ENCODE data around the gene OR2A5.
"Not testable (repeated sequence)": the region's sequence is repeated elsewhere in the genome, so short reads cannot be mapped to it uniquely, and the experiment has no call there.

Gene OR2A5

GRCh38 chr7:144048648-144049047 lies at the start of gene OR2A5:
OR2A5 (plus strand) TSS chr7:144048948; CDS start chr7:144050402, 1,454 bp downstream.
- no peak for DNase-seq (ENCODE audit: low read depth in 2 of 2, low spot score in 1 of 2)

- no peak for DNase-seq (ENCODE audit: low read depth in 2 of 2, low spot score in 1 of 2)
Measured at GRCh38 chr7:144000020-144000419, 48.7 kb upstream of the OR2A5 start, which contains the start of gene OR6B1. OR6B1 (plus strand) TSS chr7:144000320; CDS start chr7:144003997, 3,677 bp downstream.

GRCh38 chr7:144001543-144001942 lies 47.2 kb upstream of the OR2A5 start:
- no peak for DNase-seq (ENCODE audit: low read depth in 2 of 2, low spot score in 1 of 2)

- no peak for DNase-seq (ENCODE audit: low read depth in 2 of 2, low spot score in 1 of 2)
Measured at GRCh38 chr7:144004703-144005102, 44.0 kb upstream of the OR2A5 start.

DNA sequence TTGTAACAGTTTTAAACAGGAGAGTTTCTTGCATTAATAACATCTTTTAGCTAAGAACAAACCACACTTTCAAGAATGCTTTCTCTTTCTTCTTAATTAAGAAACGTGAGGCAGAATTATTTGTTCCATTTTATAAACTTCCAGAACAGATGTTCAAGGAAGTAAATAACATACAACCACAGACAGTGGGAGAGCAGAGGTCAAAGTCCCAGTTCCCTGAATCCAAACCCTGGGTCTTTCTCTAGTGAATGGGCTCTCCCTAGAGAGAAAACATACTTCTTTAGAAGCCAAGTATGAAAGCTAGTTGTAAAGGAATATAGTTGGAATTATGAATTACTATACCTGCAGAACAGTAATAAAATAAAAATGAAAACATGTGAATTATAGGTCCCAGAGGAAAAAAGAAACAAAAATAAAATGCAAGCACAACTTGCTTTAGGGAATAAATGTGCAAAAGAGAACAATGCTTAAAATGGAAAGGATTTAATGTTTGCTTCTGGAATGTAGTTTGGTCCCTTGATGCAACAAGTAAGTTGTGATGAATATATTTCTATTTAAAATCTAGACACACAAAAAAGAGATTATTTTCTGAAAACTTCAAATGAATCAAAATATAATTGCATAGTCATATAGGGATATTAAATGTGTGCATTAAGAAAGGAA lies 42.6 kb upstream of the OR2A5 start:
- no peak for DNase-seq (ENCODE audit: low read depth in 2 of 2, low spot score in 1 of 2)

- no peak for DNase-seq (ENCODE audit: low read depth in 2 of 2, low spot score in 1 of 2)
Measured at GRCh38 chr7:144006692-144007042, 42.1 kb upstream of the OR2A5 start.

- DNase-seq (ENCODE audit: low read depth in 2 of 2, low spot score in 1 of 2): no peak
Measured at GRCh38 chr7:144009361-144009760, 39.4 kb upstream of the OR2A5 start.

- not testable (repeated sequence) for DNase-seq (ENCODE audit: low read depth in 2 of 2, low spot score in 1 of 2)
Measured at GRCh38 chr7:144010061-144010460, 38.7 kb upstream of the OR2A5 start.

DNA sequence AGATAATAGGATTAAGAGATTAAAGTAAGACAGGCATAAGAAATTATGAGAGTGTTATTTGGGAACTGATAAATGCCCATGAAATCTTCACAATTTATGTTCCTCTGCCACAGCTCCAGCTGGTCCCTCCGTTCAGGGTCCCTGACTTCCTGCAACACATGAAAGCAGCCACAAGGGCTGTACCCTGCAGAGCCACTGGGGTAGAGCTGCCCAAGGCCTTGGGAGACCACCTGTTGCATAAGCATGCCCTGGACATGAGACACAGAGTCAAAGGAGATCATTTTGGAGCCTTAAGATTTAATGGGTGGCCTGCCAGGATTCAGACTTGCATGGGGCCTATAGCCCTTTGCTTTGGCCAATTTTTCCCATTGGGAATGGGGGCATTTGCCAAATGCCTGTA lies 37.9 kb upstream of the OR2A5 start:
- not testable (repeated sequence) for DNase-seq (ENCODE audit: low read depth in 2 of 2, low spot score in 1 of 2)

- no peak for DNase-seq (ENCODE audit: low read depth in 2 of 2, low spot score in 1 of 2)
Measured at GRCh38 chr7:144011458-144012230, 37.1 kb upstream of the OR2A5 start.

DNA sequence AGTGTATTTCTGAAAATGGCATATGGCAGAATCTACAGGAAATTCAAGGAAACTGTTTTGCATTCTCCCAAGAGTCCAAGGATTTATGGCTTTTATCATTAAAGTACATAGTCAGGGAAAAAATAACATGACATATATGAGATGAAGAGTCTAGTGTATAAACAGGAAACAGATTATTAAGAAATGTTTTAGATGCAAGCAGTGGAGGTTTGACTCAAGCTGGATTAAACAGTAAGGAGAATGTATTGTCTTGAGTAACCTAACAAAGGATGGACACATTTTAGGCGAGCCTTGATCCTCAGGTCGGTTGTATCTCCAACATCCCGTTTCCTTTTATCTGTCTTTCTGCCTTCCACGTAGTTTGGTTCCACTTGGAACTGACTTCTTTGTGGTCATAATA lies 30.7 kb upstream of the OR2A5 start:
- DNase-seq (ENCODE audit: low read depth in 2 of 2, low spot score in 1 of 2): no peak

GRCh38 chr7:144019457-144019856 lies 29.3 kb upstream of the OR2A5 start:
- DNase-seq (ENCODE audit: low read depth in 2 of 2, low spot score in 1 of 2): no peak

GRCh38 chr7:144020340-144020739 lies 28.4 kb upstream of the OR2A5 start:
- no peak for DNase-seq (ENCODE audit: low read depth in 2 of 2, low spot score in 1 of 2)

DNA sequence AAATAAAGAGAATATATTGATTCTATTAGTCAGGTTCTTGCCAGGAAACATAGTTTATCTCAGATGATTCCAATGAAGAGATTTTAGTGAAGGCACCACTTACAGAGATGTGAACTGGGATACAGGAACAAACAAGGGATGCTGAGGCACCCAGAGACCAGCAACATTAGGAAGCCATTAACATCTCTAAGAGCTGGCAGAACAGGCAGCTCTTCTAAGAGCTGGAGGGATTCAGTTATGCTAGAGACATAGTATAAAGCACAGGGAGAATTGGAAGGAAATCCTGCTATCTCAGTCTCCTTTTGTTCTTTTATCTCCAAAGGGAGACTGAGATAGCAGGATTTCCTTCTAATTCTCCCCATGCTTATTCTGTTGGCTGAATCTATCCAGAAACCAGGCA lies 26.6 kb upstream of the OR2A5 start:
- DNase-seq (ENCODE audit: low read depth in 2 of 2, low spot score in 1 of 2): no peak

DNA sequence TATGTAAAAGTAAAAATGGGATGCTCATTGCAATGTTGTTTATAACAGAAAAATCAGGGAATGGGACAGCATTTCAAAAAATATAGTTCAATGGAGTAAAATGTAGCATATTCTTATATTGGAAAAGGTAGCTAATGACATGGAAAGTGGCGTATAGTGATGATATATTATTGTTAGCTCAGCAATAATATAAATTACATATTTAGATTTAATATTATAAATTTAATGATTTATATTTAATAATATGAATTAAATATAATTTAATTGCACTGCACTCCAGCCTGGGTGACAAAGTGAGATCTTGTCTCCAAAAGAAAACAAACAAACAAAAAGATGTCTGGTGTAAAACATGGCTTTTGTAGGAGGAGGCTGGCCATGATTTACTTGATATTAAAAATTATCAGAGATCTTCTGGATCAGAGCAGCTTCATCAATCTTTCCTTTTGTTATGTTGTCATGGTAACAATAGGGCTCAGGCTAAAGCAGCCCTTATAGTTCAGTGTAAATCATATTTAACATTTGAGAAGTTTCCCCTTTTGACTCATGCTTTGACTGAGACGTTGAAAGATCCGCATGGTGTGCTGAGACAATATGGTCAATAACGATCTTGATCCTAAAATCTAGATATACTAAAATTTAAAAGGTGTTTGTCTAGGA lies 25.4 kb upstream of the OR2A5 start:
- DNase-seq (ENCODE audit: low read depth in 2 of 2, low spot score in 1 of 2): no peak

DNA sequence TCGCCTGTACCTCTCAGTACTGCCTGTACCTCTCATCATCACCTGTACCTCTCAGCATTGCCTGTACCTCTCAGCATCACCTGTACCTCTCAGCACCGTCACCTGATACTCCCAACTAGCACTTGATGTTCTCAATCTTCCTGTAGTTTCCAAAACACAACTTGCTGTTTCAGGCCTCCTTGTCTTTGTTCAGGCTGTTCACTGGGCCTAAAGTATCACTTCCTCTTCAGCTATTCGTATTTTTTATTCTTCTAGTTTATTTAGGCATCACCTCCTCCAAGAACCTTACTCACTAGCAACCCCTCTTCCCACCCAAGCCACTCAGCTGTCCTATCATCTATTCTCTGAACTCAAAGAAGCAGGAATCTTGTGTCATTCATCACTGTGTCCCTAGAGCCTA lies 24.5 kb upstream of the OR2A5 start:
- DNase-seq (ENCODE audit: low read depth in 2 of 2, low spot score in 1 of 2): no peak

GRCh38 chr7:144026203-144026883 lies 22.4 kb upstream of the OR2A5 start:
- no peak for DNase-seq (ENCODE audit: low read depth in 2 of 2, low spot score in 1 of 2)

DNA sequence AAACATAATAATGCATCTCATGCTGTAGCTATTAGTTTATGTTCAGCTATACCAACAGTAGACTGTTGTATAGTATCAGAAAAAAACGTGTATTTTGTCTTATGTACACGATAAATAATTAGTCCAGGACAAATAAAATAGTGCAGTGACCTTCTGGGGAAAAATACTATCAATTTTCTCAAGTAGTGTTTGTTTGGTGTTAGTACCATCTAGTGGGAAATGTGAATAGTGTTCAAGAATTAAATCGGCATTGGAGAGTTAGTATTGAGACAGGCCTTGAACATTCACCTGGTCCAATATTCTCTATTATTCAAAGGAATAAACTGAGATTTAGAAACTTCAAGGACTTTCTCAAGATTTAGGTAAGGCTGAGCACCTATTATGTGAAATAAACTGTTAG lies 21.7 kb upstream of the OR2A5 start:
- no peak for DNase-seq (ENCODE audit: low read depth in 2 of 2, low spot score in 1 of 2)

- DNase-seq (ENCODE audit: low read depth in 2 of 2, low spot score in 1 of 2): no peak
Measured at GRCh38 chr7:144027974-144028373, 20.8 kb upstream of the OR2A5 start.

DNA sequence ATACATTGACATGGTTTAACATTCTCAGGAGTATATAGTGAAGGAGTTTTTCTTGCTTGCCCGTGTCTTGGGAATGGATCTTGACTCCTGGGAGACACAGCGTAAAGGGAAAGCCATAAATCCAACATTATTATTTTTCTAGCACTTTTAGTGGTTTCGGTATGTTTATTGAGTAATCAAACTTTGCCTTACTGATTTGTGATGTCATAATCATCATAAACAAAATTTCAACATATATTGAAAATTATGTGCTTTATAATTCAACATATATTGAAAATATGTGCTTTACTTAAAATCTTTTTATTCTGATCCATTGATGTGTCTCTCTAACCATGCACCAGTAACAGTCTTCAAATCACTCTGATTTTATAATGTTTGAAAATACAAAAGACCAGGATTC lies 20.2 kb upstream of the OR2A5 start:
- no peak for DNase-seq (ENCODE audit: low read depth in 2 of 2, low spot score in 1 of 2)

- no peak for DNase-seq (ENCODE audit: low read depth in 2 of 2, low spot score in 1 of 2)
Measured at GRCh38 chr7:144032516-144032915, 16.2 kb upstream of the OR2A5 start.

Measured in stimulated activated CD8-positive, alpha-beta memory T cell treated with anti-CD3 and anti-CD28 coated beads, Interleukin-4, amount 100 ng/mL, for 4 hours (primary cell).